GM04503 (cell line): ENCODE results near the gene MORN5.

Source experiments
- DNase-seq: peaks from one replicate; pipeline ENCODE4 v3.0.0-alpha.2; 2012; ENCODE audit warnings: low read depth

MORN5 gene

DNA sequence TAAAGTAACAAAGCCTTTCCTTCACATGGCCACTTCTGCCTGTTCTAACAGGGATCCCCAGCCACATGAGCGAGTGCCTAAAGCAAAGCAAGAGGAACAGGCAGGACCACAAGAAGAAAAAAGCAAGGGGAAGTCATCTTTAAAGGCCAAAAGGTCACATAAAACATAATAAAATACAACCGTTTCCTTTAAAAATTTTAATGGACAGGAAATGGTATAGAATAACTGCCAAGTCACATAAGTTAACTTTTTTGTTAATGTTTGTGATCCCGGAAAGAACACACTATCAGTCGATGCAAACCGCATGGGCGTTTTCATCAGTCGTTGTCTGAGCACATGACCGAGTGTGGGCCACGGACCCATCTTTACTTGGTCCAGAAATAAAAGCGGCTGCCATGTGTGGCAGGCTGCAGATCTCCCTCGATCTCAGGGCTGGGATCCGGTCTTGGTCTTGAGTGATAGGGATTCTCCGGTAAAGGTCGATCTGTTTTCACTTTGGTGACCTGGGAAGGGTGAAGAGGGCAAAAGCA, 15.8 kb upstream of the MORN5 start:
- DNase-seq = no peak

DNA sequence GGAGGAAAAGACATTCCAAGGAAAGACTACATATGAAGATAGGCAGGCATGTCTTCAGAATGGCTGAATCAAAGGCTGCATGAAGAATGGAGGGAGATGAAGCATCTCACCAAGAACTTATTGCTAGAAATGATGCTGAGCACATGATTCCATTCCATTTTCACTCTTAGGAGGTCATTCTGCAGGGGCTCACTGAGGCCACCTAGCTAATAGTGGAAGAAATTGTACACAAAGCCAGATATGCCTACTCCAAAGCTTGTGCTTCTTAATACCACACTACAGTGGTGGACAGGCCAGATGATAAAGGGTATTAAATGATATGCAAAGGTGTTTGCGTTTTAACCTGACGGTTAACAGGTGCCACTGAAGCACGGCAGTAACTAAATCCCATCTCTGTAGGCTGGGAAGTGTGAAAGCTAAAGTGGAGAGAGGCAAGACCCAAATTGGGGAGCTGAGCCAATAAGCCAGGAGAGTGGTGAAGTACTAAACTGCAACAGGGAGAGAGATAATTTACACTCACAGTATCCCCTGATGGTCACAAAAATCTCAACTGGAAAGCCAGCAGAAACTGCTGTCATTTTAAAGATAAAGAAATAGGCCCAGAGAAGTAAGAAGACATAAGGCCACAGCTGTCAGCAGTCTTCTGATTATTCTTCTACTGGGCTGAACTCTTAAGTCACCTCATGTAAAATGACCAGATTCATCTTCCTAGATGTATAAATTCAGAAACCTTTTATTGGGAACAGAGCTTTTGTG, 14.7 kb upstream of the MORN5 start:
- no peak for DNase-seq

DNA sequence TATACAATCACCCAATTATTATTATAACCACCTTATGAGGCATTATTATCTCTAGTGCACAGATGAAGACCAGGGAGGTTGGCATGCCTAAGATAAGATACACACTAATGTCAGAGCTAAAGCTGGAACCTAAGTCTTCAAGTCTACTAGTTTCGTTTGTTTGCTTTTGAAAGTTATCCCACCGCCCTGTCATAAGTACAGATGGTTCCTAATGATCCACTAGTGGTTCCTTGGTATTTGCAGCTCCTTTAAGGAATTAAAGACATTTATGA, 14.2 kb upstream of the MORN5 start:
- no peak for DNase-seq

DNA sequence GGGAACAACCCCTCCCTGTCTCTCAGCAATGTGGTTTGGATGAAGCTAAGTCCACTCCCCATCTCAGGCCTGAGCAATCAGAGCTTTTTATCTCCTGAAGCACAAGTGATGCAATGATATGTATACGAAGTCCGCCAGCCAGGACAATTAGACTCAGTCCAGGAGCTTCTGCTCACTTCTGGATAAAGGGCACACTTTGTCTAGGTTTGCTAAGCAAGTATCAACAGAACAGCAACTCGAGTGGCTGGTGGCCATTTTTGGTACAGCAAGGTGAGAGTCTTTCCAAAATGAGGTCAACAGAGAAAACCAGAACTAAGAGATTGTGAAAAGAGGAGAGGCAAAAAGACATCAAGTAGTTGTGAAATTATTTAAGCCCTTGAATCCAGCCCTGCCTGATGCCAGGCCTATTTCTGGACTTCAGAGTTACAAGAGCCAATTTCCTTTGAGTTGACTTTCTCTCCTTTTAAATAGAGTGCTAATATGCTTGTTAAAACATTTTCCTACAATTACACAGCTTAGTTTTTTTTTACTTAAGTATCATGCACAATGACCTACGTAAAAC, 8.4 kb upstream of the MORN5 start:
- DNase-seq = no peak

GRCh38 chr9:122155796-122156195, 3.9 kb upstream of the MORN5 start:
- no peak for DNase-seq

- no peak for DNase-seq
These were observed 1.5 kb upstream of the MORN5 start for GRCh38 chr9:122158202-122158601.

DNA sequence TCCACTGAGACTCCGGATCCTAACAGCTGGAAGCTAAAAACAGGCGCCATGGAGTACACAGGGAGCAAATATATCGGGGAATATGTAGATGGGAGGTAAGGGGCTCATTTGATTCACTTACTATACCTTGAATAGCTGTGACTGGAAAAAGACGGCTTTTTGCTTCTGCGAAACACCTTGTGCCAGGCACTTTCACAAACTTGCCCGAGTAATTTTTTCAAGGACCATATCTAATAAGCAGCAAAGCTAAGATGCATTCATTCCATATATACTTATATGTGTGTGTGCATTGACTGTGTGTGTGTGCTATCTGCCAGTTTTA, 178 bp downstream of the MORN5 start:
- DNase-seq = no peak

DNA sequence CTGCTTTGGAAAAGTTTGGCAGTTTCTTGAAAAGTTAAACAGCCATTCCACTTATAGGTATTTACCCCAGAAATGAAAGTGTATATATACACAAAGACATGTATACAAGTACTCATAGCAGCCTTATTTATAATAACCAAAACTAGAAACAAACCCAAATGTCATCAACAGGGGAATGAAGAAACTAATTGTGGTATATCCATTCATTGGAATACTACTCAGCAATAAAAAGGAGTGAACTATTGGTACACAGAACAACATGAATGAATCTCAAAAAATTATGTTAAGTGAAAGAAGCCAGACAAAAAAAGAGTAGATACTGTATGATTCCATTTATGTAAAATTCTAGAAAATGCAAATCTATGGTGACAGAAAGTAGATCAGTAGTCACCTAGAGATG, 2.7 kb downstream of the MORN5 start:
- DNase-seq = no peak

- no peak for DNase-seq
These were observed 4.6 kb downstream of the MORN5 start for GRCh38 chr9:122164286-122164685.

DNA sequence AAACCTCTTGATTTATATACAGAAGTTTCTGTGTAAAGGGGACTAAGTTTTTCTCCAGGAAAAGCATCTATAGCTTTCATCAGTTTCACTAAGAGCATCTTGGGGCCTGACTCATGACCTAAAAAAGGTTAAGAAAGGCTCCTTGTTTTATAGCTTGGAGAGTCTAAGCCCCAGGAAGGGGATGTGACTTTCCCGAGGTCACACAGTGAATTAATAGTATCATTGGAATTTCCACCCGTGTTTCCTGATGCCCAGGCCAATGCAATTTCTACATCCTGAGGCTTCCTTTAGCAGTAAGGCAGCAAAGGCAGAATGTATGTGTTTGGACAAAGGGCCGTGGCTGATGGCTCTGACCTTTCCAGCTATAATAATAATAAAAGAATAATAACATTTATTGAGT, 8.6 kb downstream of the MORN5 start:
- peak; percentile 11 for DNase-seq

- DNase-seq = no peak
These were observed 12.4 kb downstream of the MORN5 start for GRCh38 chr9:122172131-122172530.

GRCh38 chr9:122173670-122174069, 14.0 kb downstream of the MORN5 start:
- no peak for DNase-seq

- DNase-seq = no peak
These were observed 17.2 kb downstream of the MORN5 start for GRCh38 chr9:122176916-122177315.

GRCh38 chr9:122179054-122179689, 19.5 kb downstream of the MORN5 start:
- DNase-seq = no peak

DNA sequence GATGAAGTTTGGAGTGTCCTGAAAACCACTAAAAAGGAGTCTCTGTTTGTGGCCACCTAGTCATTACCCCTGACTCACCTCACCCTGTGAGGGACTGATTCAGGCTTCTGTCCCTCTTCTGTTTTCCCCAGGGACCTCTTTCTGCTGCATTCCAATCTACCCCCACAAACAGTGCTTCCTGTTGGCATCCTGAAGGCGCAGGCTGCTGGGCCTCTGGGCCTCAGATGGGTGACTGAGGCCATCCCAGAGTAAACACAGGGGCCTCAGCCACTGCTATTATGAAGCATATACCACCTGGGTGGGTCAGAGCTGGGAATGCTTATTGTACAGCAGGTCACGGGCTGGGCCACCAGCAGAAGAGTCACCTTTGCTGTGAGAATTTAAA, 20.0 kb downstream of the MORN5 start:
- DNase-seq = no peak

- DNase-seq = peak; percentile 53
These were observed 20.9 kb downstream of the MORN5 start for GRCh38 chr9:122180633-122181032.

GRCh38 chr9:122183501-122183900, 23.8 kb downstream of the MORN5 start:
- no peak for DNase-seq

GRCh38 chr9:122184551-122184950, 24.8 kb downstream of the MORN5 start:
- DNase-seq = no peak

DNA sequence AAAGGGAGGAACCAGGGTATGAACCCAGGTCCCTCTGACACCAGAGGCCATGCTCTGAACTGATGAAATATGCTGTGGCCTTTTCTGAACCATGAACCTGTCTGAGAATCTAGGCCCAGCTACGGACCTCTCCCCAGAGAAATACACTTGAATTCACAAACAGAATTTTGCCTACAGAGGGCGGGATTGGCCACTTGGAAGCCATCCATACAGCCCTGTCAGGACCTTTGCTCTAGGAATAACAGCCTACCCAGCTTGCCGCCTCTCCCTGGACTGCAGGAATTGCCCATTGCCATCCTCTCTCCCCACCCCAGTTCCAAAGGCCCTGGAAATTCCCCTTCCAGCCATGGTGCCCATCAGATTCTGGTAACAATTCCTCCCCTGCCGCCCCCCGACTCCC, 26.6 kb downstream of the MORN5 start:
- DNase-seq = no peak

DNA sequence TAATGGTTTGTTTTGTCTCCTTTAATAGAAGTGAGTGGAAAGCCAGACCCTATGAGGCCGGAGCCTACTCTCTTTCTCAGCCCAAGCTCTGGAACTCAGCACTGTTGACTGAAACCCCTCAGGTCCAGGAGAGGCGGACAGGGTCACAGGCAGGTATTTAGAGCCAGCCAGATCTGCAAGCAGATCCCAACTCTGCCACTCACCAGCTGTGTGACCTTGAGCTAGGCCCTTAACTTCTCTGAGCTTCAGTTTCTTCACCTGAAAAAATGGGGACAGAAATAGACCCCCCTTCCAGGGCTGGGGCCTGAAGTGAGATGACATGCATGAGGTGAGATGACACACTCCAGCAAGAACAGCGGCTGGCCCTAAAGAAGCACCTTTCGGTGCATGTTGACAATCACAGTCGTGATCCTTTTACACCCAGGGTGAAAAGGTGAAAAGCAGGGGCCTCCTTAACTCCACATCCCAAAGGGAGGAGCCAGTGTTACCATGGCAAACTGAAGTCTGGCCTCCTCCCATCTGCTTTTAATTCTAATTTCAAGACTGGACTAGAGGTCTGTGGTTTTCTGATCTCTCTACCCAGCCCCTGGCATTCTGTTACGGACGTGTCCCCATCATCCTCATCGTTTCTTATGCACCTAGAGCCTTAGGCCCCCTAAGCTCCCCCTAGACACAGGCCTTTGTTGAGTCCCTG, 27.2 kb downstream of the MORN5 start:
- DNase-seq = no peak

GRCh38 chr9:122188369-122188768, 28.7 kb downstream of the MORN5 start:
- DNase-seq = no peak

GRCh38 chr9:122190597-122191381, 31.1 kb downstream of the MORN5 start:
- peak; percentile 27 for DNase-seq
